Nephron (organoid): Measurements from ENCODE around the gene IFNB1.

Experiments
- H3K27ac Mint-ChIP-seq, 3 experiments: 2 replicates each; pipeline ENCODE4 v1.8.0; 2020; ENCODE audit warnings: mixed read lengths in 3 of 3, mild to moderate bottlenecking in 2 of 3, moderate library complexity in 1 of 3
- H3K27me3 Mint-ChIP-seq: 2 replicates; pipeline ENCODE4 v1.8.0; 2021; ENCODE audit warnings: low read depth, mild to moderate bottlenecking, moderate library complexity, mixed read lengths
- H3K36me3 Mint-ChIP-seq: 2 replicates; pipeline ENCODE4 v1.8.0; 2020; ENCODE audit warnings: low read depth, mixed read lengths
- H3K4me1 Mint-ChIP-seq: 2 replicates; pipeline ENCODE4 v1.8.0; 2020; ENCODE audit warnings: mixed read lengths
- H3K4me3 Mint-ChIP-seq, 3 experiments: 2 replicates each; pipeline ENCODE4 v1.8.0; 2020; ENCODE audit warnings: mild to moderate bottlenecking in 3 of 3, mixed read lengths in 3 of 3, moderate library complexity in 2 of 3
- H3K9me3 Mint-ChIP-seq: 2 replicates; pipeline ENCODE4 v1.8.0; 2020; ENCODE audit warnings: mixed read lengths
- CTCF ChIP-seq, 3 experiments: fragments of 200-600 bp; sonication (generic); IDR thresholded peaks; one replicate each; pipeline ENCODE4 v1.5.0; 2021; ENCODE audit warnings: antibody characterized with exemption in 3 of 3; ENCODE audit not compliant: unreplicated experiment in 3 of 3

Gene IFNB1

GRCh38 chr9:21030389-21031035, 47.2 kb downstream of the IFNB1 start:
- no peaks in the 10 kb centered on the region for H3K9me3 Mint-ChIP-seq
- TF ChIP-seq CTCF (IDR thresholded peaks at IDR 0.05; ENCODE audit: unreplicated experiment in 3 of 3), result no peak
- peaks cover 6% of the 10 kb centered on the region for H3K27me3 Mint-ChIP-seq
- no peak overlapping the region for H3K27ac Mint-ChIP-seq
- no peaks in the 10 kb centered on the region for H3K4me1 Mint-ChIP-seq
- H3K36me3 Mint-ChIP-seq, result no peaks in the 10 kb centered on the region
- H3K4me3 Mint-ChIP-seq, result no peak overlapping the region

- no peak for TF ChIP-seq CTCF (IDR thresholded peaks at IDR 0.05; ENCODE audit: unreplicated experiment in 3 of 3)
- Mint-ChIP-seq H3K27ac (no peak overlapping the region), H3K36me3 (no peaks in the 10 kb centered on the region), H3K4me3 (no peak overlapping the region), H3K27me3 (peaks cover 6% of the 10 kb centered on the region), H3K9me3 (no peaks in the 10 kb centered on the region), H3K4me1 (no peaks in the 10 kb centered on the region)
Observed at GRCh38 chr9:21029661-21030060, 48.1 kb downstream of the IFNB1 start.

- Mint-ChIP-seq H3K9me3 (no peaks in the 10 kb centered on the region), H3K27me3 (peaks cover 6% of the 10 kb centered on the region), H3K36me3 (no peaks in the 10 kb centered on the region), H3K27ac (no peak overlapping the region), H3K4me3 (no peak overlapping the region), H3K4me1 (no peaks in the 10 kb centered on the region)
- no peak for TF ChIP-seq CTCF (IDR thresholded peaks at IDR 0.05; ENCODE audit: unreplicated experiment in 3 of 3)
Observed at GRCh38 chr9:21028466-21028865, 49.3 kb downstream of the IFNB1 start.

DNA sequence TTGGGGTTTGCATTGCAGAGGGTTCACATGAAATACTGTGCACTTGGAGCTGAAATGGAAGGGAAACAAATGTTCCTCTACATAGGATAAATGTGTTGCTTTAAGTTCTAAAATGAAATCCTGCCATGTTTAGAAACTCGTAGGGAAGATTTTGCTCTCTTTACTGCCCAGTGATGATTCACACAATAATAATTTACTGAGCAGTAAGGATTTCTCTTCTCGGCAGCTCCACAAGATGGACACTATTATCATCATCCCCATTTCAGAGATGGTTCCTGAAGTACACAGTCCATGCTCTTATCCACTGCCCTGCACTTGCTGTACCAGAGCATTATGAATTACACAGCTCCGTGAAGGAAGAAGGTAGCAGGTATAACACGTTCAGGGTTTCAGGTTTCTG, 50.4 kb downstream of the IFNB1 start:
- Mint-ChIP-seq H3K4me3 (no peak overlapping the region), H3K9me3 (peaks cover 1% of the 10 kb centered on the region), H3K27ac (no peak overlapping the region), H3K27me3 (no peaks in the 10 kb centered on the region), H3K4me1 (no peaks in the 10 kb centered on the region), H3K36me3 (peaks cover 1% of the 10 kb centered on the region)
- TF ChIP-seq CTCF (IDR thresholded peaks at IDR 0.05; ENCODE audit: unreplicated experiment in 3 of 3), result no peak
